SK-N-SH (cell line): ENCODE measurements around the gene FBN2. TPM values are rescaled to one million over a fixed set of nuclear protein-coding genes. Genes with fewer than 3 reads are reported as not detected.

Experiments
- CTCF ChIA-PET: fragments of 300-600, 350-600 bp; formaldehyde crosslinking; extraction: SDS; loops from one replicate; lab custom pipeline; 2021; lab: Yijun Ruan, JAX
- POLR2A ChIA-PET: fragments of 350-600 bp; sonication (Branson Sonifier 250); formaldehyde crosslinking; extraction: SDS; loops from one replicate; lab custom pipeline; 2020; ENCODE audit warnings: antibody characterized with exemption, inconsistent platforms; lab: Yijun Ruan, JAX
- DNase-seq: peaks from one replicate; pipeline ENCODE4 v3.0.0; 2012
- H2AFZ ChIP-seq: fragments of 200-600 bp; sonication (generic); 2 replicates; pipeline ENCODE4 v1.8.1; 2016; ENCODE audit warnings: antibody characterized with exemption, mild to moderate bottlenecking, low read depth
- H3F3A ChIP-seq: fragments of 200-600 bp; sonication (generic); replicated peaks from 2 replicates; pipeline ENCODE3; 2016; ENCODE audit warnings: antibody characterized with exemption, mild to moderate bottlenecking; ENCODE audit not compliant: insufficient read depth
- H3K27ac ChIP-seq, 2 experiments: fragments of 200-500 bp in 1 of 2; fragments of 200-600 bp in 1 of 2; sonication (Bioruptor generic) in 1 of 2; sonication (generic), shearing (Covaris generic) in 1 of 2; 2 replicates each; pipeline versions ENCODE4 v1.5.1 to v1.6.1; 2014 to 2016; ENCODE audit warnings: low read depth in 2 of 2, inconsistent platforms in 1 of 2, low read length in 1 of 2, mild to moderate bottlenecking in 1 of 2, mixed read lengths in 1 of 2
- H3K27me3 ChIP-seq: fragments of 200-600 bp; sonication (generic), shearing (Covaris generic); 2 replicates; pipeline ENCODE4 v1.6.1; 2016; ENCODE audit warnings: mixed run types; ENCODE audit not compliant: insufficient read depth
- H3K36me3 ChIP-seq, 2 experiments: fragments of 200-500 bp in 1 of 2; fragments of 200-600 bp in 1 of 2; sonication (Bioruptor generic) in 1 of 2; sonication (generic) in 1 of 2; replicated peaks in 1 of 2; 2 replicates each; pipeline versions ENCODE3 to v1.5.1; 2014 to 2016; ENCODE audit warnings: low read length in 1 of 2, mild to moderate bottlenecking in 1 of 2; ENCODE audit not compliant: insufficient read depth in 2 of 2, control insufficient read depth in 1 of 2
- H3K4me1 ChIP-seq, 2 experiments: fragments of 200-500 bp in 1 of 2; fragments of 200-600 bp in 1 of 2; sonication (Bioruptor generic) in 1 of 2; sonication (generic), shearing (Covaris generic) in 1 of 2; 2 replicates each; pipeline versions ENCODE4 v1.5.1 to v1.6.1; 2014 to 2016; ENCODE audit warnings: low read depth in 1 of 2, low read length in 1 of 2, mixed run types in 1 of 2; ENCODE audit not compliant: insufficient read depth in 2 of 2, control insufficient read depth in 1 of 2
- H3K4me2 ChIP-seq: fragments of 200-600 bp; sonication (generic), shearing (Covaris generic); 2 replicates; pipeline ENCODE4 v1.6.1; 2017; ENCODE audit warnings: mixed run types
- H3K4me3 ChIP-seq, 2 experiments: fragments of 200-500 bp in 1 of 2; fragments of 200-600 bp in 1 of 2; sonication (Bioruptor generic) in 1 of 2; sonication (generic), shearing (Covaris generic) in 1 of 2; 2 replicates each; pipeline versions ENCODE4 v1.5.1 to v1.8.1; 2014 to 2016; ENCODE audit warnings: low read depth in 2 of 2, inconsistent platforms in 1 of 2, low read length in 1 of 2, mild to moderate bottlenecking in 1 of 2, mixed read lengths in 1 of 2, moderate library complexity in 1 of 2
- H3K79me2 ChIP-seq: fragments of 200-600 bp; sonication (generic); 2 replicates; pipeline ENCODE4 v1.8.1; 2017; ENCODE audit warnings: mild to moderate bottlenecking; ENCODE audit not compliant: insufficient read depth
- H3K9ac ChIP-seq: fragments of 200-600 bp; sonication (generic); 2 replicates; pipeline ENCODE4 v1.6.1; 2017; ENCODE audit warnings: mixed run types
- H3K9me2 ChIP-seq: fragments of 200-600 bp; sonication (generic); 2 replicates; pipeline ENCODE4 v1.6.1; 2017; ENCODE audit warnings: mixed run types
- H3K9me3 ChIP-seq: fragments of 200-600 bp; sonication (generic); 2 replicates; pipeline ENCODE4 v1.6.1; 2017; ENCODE audit warnings: mixed run types, mild to moderate bottlenecking, moderate library complexity
- H4K20me1 ChIP-seq: fragments of 200-600 bp; sonication (generic); 2 replicates; pipeline ENCODE4 v1.6.1; 2017; ENCODE audit warnings: mild to moderate bottlenecking, mixed run types; ENCODE audit not compliant: insufficient read depth
- CHD2 ChIP-seq: fragments of 150-350 bp; IDR thresholded peaks from 2 replicates; pipeline ENCODE4 v1.6.1; 2018; ENCODE audit warnings: low read length; ENCODE audit not compliant: partially characterized antibody
- ELF1 ChIP-seq: IDR thresholded peaks from 2 replicates; pipeline ENCODE4 v1.4.0; 2012
- FOSL2 ChIP-seq: IDR thresholded peaks from 2 replicates; pipeline ENCODE4 v1.4.0; 2012; ENCODE audit warnings: low read depth, mild to moderate bottlenecking, moderate library complexity, borderline replicate concordance
- FOXJ3 ChIP-seq: sonication (generic); formaldehyde crosslinking; IDR thresholded peaks from 2 replicates; pipeline ENCODE4 v1.5.1; 2020; ENCODE audit warnings: mild to moderate bottlenecking, missing genetic modification reagents
- FOXM1 ChIP-seq: IDR thresholded peaks from 2 replicates; pipeline ENCODE4 v1.4.0; 2012; ENCODE audit warnings: low read depth, mild to moderate bottlenecking
- GABPA ChIP-seq: IDR thresholded peaks from 2 replicates; pipeline ENCODE4 v1.4.0; 2012; ENCODE audit warnings: low read depth, mild to moderate bottlenecking
- GATA2 ChIP-seq: sonication (generic); formaldehyde crosslinking; IDR thresholded peaks from 2 replicates; pipeline ENCODE4 v1.5.0; 2020; ENCODE audit warnings: mild to moderate bottlenecking, missing genetic modification reagents
- JUND ChIP-seq: IDR thresholded peaks from 2 replicates; pipeline ENCODE4 v1.4.0; 2012
- MEF2A ChIP-seq: IDR thresholded peaks from 2 replicates; pipeline ENCODE4 v1.4.0; 2012; ENCODE audit warnings: low read depth, borderline replicate concordance
- MXI1 ChIP-seq: IDR thresholded peaks from 2 replicates; pipeline ENCODE4 v1.6.1; 2012; ENCODE audit warnings: mild to moderate bottlenecking, low read depth, low read length, improper control_type of control experiment
- NRF1 ChIP-seq: IDR thresholded peaks from 2 replicates; pipeline ENCODE4 v1.6.1; 2012; ENCODE audit warnings: low read depth, mild to moderate bottlenecking, low read length
- POLR2AphosphoS5 ChIP-seq: IDR thresholded peaks from 2 replicates; pipeline ENCODE4 v1.6.1; 2012; ENCODE audit warnings: low read depth, low read length
- RAD21 ChIP-seq: IDR thresholded peaks from 2 replicates; pipeline ENCODE4 v1.6.1; 2012; ENCODE audit warnings: mild to moderate bottlenecking, low read length
- RCOR1 ChIP-seq: fragments of 150-350 bp; IDR thresholded peaks from 2 replicates; pipeline ENCODE4 v1.6.1; 2017; ENCODE audit warnings: antibody characterized with exemption, low read length
- RFX5 ChIP-seq: IDR thresholded peaks from 2 replicates; pipeline ENCODE4 v1.6.1; 2012; ENCODE audit warnings: mild to moderate bottlenecking, improper control_type of control experiment, low read length
- RXRA ChIP-seq: IDR thresholded peaks from 2 replicates; pipeline ENCODE4 v1.4.0; 2012; ENCODE audit warnings: low read depth, mild to moderate bottlenecking, borderline replicate concordance
- TAF1 ChIP-seq: IDR thresholded peaks from 2 replicates; pipeline ENCODE4 v1.6.1; 2012; ENCODE audit warnings: low read depth, mild to moderate bottlenecking, low read length, moderate library complexity, borderline replicate concordance
- TEAD4 ChIP-seq: IDR thresholded peaks from 2 replicates; pipeline ENCODE4 v1.4.0; 2012; ENCODE audit warnings: mild to moderate bottlenecking, borderline replicate concordance; ENCODE audit not compliant: insufficient read depth
- YY1 ChIP-seq: IDR thresholded peaks from 2 replicates; pipeline ENCODE4 v1.4.0; 2012; ENCODE audit warnings: low read depth, mild to moderate bottlenecking
- WGBS: methylation state at CpG from one replicate; pipeline ENCODE4 v1.1.6; 2017; ENCODE audit warnings: low lambda C conversion rate; 5-methylcytosine and 5-hydroxymethylcytosine counted together
- polyA plus RNA-seq, 3 experiments: library from polyadenylated mRNA; depleted of rRNA; stranded (reverse); fragments of >200 nt; gene quantifications; 2 replicates each; pipeline ENCODE4 v1.2.3, GENCODE V29; 2012
- TF ChIP-seq, protein P1 (sequence below): IDR thresholded peaks from 2 replicates; pipeline ENCODE4 v1.4.0; 2012; ENCODE audit warnings: low read depth, borderline replicate concordance
- TF ChIP-seq, protein P2 (sequence below): IDR thresholded peaks from 2 replicates; pipeline ENCODE4 v1.4.0; 2012; ENCODE audit warnings: low read depth, borderline replicate concordance
- TF ChIP-seq, protein P3 (sequence below): IDR thresholded peaks from 2 replicates; pipeline ENCODE4 v1.4.0; 2012; ENCODE audit warnings: low read depth
- TF ChIP-seq, protein P4 (sequence below): fragments of 150-350 bp; IDR thresholded peaks from 2 replicates; pipeline ENCODE4 v1.6.1; 2016; ENCODE audit warnings: mild to moderate bottlenecking, low read depth, low read length

Gene FBN2
- polyA plus RNA-seq, 1 of the 3 experiments (the other 2 are of a cell fraction) = 2.2 TPM

DNA sequence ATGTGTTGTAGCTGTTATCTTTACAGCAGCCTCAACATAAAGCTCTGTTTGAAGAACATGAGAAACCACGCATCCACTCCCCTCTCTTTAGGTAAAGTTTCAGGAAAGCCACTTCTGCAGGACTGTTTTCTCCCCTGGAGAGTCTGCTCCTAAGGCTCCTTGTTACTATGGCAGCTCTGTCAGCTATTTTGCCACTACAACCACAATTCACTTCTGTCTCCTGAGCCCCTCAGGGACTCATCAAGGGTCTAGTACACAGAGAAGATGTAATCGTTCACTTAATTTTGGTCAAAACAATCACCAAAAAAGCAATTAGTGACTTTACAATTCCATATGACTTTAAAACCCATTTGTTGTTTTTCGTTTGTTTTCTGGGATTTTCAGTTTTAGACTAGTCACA lies 157.7 kb downstream of the FBN2 start:
- H3K9me3 ChIP-seq = no peaks in the 10 kb centered on the region
- no peaks in the 10 kb centered on the region for H3K79me2 ChIP-seq
- H3K9ac ChIP-seq = no peak overlapping the region
- TF ChIP-seq RXRA (no peak), TAF1 (no peak), MXI1 (no peak), RFX5 (no peak), FOXJ3 (CRISPR knock-in tag) (no peak), MEF2A (no peak), FOXM1 (no peak), GABPA (no peak), JUND (no peak), GATA2 (CRISPR knock-in tag) (no peak), NRF1 (no peak), RAD21 (no peak)
- TF ChIP-seq, protein P1, sequence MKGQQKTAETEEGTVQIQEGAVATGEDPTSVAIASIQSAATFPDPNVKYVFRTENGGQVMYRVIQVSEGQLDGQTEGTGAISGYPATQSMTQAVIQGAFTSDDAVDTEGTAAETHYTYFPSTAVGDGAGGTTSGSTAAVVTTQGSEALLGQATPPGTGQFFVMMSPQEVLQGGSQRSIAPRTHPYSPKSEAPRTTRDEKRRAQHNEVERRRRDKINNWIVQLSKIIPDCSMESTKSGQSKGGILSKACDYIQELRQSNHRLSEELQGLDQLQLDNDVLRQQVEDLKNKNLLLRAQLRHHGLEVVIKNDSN = no peak
- TF ChIP-seq, protein P2, sequence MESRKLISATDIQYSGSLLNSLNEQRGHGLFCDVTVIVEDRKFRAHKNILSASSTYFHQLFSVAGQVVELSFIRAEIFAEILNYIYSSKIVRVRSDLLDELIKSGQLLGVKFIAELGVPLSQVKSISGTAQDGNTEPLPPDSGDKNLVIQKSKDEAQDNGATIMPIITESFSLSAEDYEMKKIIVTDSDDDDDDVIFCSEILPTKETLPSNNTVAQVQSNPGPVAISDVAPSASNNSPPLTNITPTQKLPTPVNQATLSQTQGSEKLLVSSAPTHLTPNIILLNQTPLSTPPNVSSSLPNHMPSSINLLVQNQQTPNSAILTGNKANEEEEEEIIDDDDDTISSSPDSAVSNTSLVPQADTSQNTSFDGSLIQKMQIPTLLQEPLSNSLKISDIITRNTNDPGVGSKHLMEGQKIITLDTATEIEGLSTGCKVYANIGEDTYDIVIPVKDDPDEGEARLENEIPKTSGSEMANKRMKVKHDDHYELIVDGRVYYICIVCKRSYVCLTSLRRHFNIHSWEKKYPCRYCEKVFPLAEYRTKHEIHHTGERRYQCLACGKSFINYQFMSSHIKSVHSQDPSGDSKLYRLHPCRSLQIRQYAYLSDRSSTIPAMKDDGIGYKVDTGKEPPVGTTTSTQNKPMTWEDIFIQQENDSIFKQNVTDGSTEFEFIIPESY = no peak
- TF ChIP-seq, protein P3, sequence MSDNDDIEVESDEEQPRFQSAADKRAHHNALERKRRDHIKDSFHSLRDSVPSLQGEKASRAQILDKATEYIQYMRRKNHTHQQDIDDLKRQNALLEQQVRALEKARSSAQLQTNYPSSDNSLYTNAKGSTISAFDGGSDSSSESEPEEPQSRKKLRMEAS = no peak
- TF ChIP-seq, all 33 proteins: peak for 0
- WGBS = 5% methylated on average over 3 of the region's 3 CpGs
- no peak overlapping the region for H2AFZ ChIP-seq
- ChIA-PET CTCF (no interaction called here), POLR2A (no interaction called here)
- no peaks in the 10 kb centered on the region for H3K27me3 ChIP-seq
- H3K4me1 ChIP-seq = no peaks in the 10 kb centered on the region; a peak in 1 of 4 replicates
- no peak overlapping the region for H3K4me2 ChIP-seq
- no peaks in the 10 kb centered on the region for H3K9me2 ChIP-seq
- H3F3A ChIP-seq = no peaks in the 10 kb centered on the region
- H3K4me3 ChIP-seq = no peak overlapping the region
- DNase-seq = no peak
- no peak overlapping the region for H3K27ac ChIP-seq
- H3K36me3 ChIP-seq = no peaks in the 10 kb centered on the region
- H4K20me1 ChIP-seq = no peaks in the 10 kb centered on the region

DNA sequence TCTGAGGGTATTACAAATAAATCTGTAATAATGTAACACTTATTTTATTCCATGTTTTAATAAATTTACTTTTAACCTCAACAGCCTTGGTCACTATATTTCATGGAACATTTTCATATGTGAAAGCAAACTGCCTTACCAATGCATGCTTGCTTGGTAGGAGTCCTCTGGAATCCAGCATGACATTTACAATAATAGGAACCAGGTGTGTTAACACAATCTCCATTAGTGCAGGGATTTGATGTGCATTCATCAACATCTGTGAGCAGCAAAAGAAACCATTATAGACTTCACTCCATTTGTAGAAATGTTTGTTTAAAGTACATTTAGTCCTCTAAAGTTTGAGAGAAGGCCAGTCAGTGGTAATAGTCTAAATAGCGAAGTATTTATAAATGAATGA lies 159.4 kb downstream of the FBN2 start:
- Histone ChIP-seq H3K4me1 (no peaks in the 10 kb centered on the region; a peak in 1 of 4 replicates), H3K4me3 (no peak overlapping the region), H3K9ac (no peak overlapping the region), H3K4me2 (no peak overlapping the region), H3K27me3 (no peaks in the 10 kb centered on the region), H4K20me1 (no peaks in the 10 kb centered on the region), H3K9me2 (no peaks in the 10 kb centered on the region), H3K79me2 (no peaks in the 10 kb centered on the region), H3F3A (no peaks in the 10 kb centered on the region), H3K36me3 (no peaks in the 10 kb centered on the region), H2AFZ (no peak overlapping the region), H3K27ac (peak overlapping the region in 1 of 2 experiments; percentile 16; a peak in 1 of 4 replicates), H3K9me3 (no peaks in the 10 kb centered on the region)
- DNase-seq = no peak
- ChIA-PET POLR2A (no interaction called here), CTCF (no interaction called here)
- TF ChIP-seq YY1 (no peak), ELF1 (no peak), TEAD4 (no peak), FOXJ3 (CRISPR knock-in tag) (no peak), RCOR1 (no peak), GABPA (no peak), MXI1 (no peak), POLR2AphosphoS5 (no peak), RXRA (no peak), GATA2 (CRISPR knock-in tag) (no peak), NRF1 (no peak), CHD2 (no peak), RAD21 (no peak), FOSL2 (no peak), TAF1 (no peak)
- TF ChIP-seq, protein P4, sequence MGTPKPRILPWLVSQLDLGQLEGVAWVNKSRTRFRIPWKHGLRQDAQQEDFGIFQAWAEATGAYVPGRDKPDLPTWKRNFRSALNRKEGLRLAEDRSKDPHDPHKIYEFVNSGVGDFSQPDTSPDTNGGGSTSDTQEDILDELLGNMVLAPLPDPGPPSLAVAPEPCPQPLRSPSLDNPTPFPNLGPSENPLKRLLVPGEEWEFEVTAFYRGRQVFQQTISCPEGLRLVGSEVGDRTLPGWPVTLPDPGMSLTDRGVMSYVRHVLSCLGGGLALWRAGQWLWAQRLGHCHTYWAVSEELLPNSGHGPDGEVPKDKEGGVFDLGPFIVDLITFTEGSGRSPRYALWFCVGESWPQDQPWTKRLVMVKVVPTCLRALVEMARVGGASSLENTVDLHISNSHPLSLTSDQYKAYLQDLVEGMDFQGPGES = no peak
- TF ChIP-seq, protein P2 = no peak
- 8% methylated on average over 1 of the region's 1 CpG for WGBS
